GM12892 (cell line): ENCODE measurements around the gene MTSS2.

ENCODE experiments used
- POLR2A ChIP-seq: IDR thresholded peaks from 2 replicates; pipeline ENCODE4 v1.6.1; 2011; ENCODE audit warnings: low read depth, low read length, control low read depth
- POLR2AphosphoS5 ChIP-seq: IDR thresholded peaks from 2 replicates; pipeline ENCODE4 v1.6.1; 2011; ENCODE audit warnings: low read depth, low read length, control low read depth
- TAF1 ChIP-seq: IDR thresholded peaks from 2 replicates; pipeline ENCODE4 v1.6.1; 2011; ENCODE audit warnings: low read depth, mild to moderate bottlenecking, control low read depth, low read length, borderline replicate concordance

GRCh38 chr16:70664325-70665112 is 21.3 kb downstream of the MTSS2 start:
- TF ChIP-seq POLR2AphosphoS5: no peak
- TF ChIP-seq POLR2A: no peak
- TF ChIP-seq TAF1: no peak
